OCI-LY3 (cell line): ENCODE data around the gene BORCS8.

Experiments
- H2AFZ ChIP-seq: fragments of 200-600, 300-600 bp; shearing (Covaris generic); 2 replicates; pipeline ENCODE4 v1.6.0; 2014; ENCODE audit warnings: antibody characterized with exemption, low read depth, low read length
- H3K27ac ChIP-seq: fragments of 200-600, 300-600 bp; sonication (generic); 2 replicates; pipeline ENCODE4 v1.5.1; 2014; ENCODE audit warnings: mild to moderate bottlenecking, low read length, moderate library complexity, mixed read lengths
- H3K27me3 ChIP-seq: fragments of 200-600, 300-600 bp; sonication (generic); 2 replicates; pipeline ENCODE4 v1.6.1; 2014; ENCODE audit warnings: low read depth, low read length, mixed read lengths
- H3K36me3 ChIP-seq: fragments of 200-600, 300-600 bp; sonication (generic); replicated peaks from 2 replicates; pipeline ENCODE3; 2014; ENCODE audit warnings: low read depth, low read length, mixed read lengths
- H3K4me1 ChIP-seq: fragments of 300-600, 200-600 bp; sonication (generic); 2 replicates; pipeline ENCODE4 v1.6.1; 2014; ENCODE audit warnings: low read length, mixed read lengths
- H3K4me2 ChIP-seq: fragments of 200-600, 300-600 bp; sonication (generic); 2 replicates; pipeline ENCODE4 v1.6.1; 2014; ENCODE audit warnings: low read length, mixed read lengths
- H3K4me3 ChIP-seq: fragments of 300-600, 200-600 bp; sonication (generic); 2 replicates; pipeline ENCODE4 v1.5.1; 2014; ENCODE audit warnings: antibody characterized with exemption, mild to moderate bottlenecking, low read length, moderate library complexity
- H3K79me2 ChIP-seq: fragments of 300-600, 200-600 bp; shearing (Covaris generic); 2 replicates; pipeline ENCODE4 v1.6.1; 2014; ENCODE audit warnings: mild to moderate bottlenecking, low read length, mixed read lengths
- H3K9ac ChIP-seq: fragments of 300-600, 200-600 bp; shearing (Covaris generic); 2 replicates; pipeline ENCODE4 v1.6.0; 2014; ENCODE audit warnings: mild to moderate bottlenecking, low read length, moderate library complexity
- H3K9me3 ChIP-seq: fragments of 200-600, 300-600 bp; shearing (Covaris generic); 2 replicates; pipeline ENCODE4 v1.6.1; 2014; ENCODE audit warnings: low read length, mixed read lengths; ENCODE audit not compliant: insufficient read depth
- H4K20me1 ChIP-seq: fragments of 200-600, 300-600 bp; sonication (generic); 2 replicates; pipeline ENCODE4 v1.6.1; 2016; ENCODE audit warnings: low read length, mixed read lengths; ENCODE audit not compliant: insufficient read depth
- CTCF ChIP-seq: fragments of 200-600, 300-600 bp; sonication (generic); IDR thresholded peaks from 2 replicates; pipeline ENCODE4 v1.5.1; 2014; ENCODE audit warnings: antibody characterized with exemption, low read length, low read depth
- EZH2phosphoT487 ChIP-seq: fragments of 200-600 bp; shearing (Covaris generic); IDR thresholded peaks from 2 replicates; pipeline ENCODE4 v1.6.1; 2018; ENCODE audit warnings: antibody characterized with exemption, mixed run types, low read depth

Gene BORCS8

DNA sequence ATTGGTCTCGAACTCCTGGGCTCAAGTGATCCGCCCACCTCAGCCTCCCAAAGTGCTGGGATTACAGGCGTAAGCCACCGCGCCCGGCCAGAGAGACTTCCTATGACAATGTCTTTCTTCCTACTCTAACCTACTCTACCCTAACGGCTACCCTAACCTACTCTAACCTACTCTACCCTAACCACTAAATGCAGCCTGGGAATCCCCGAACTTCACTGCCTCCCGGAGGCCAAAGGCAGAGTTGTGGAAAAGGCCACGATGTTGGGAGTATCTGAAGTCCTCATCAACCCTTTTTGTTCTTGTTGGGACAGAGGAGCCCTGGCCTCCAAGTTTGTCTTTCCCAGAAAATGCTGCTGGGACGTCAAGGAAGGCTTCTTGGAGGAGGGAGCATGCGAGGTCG is 12.2 kb upstream of the BORCS8 start:
- Histone ChIP-seq H3K27ac (no peak overlapping the region), H4K20me1 (no peaks in the 10 kb centered on the region), H3K4me2 (no peak overlapping the region), H3K36me3 (peaks cover 25% of the 10 kb centered on the region), H3K9ac (no peak overlapping the region), H2AFZ (no peak overlapping the region), H3K27me3 (no peaks in the 10 kb centered on the region), H3K4me1 (peaks cover 6% of the 10 kb centered on the region; the same call in 1 of the 2 replicates), H3K79me2 (peaks cover 16% of the 10 kb centered on the region), H3K9me3 (no peaks in the 10 kb centered on the region), H3K4me3 (no peak overlapping the region)
- TF ChIP-seq EZH2phosphoT487 (no peak), CTCF (no peak)

DNA sequence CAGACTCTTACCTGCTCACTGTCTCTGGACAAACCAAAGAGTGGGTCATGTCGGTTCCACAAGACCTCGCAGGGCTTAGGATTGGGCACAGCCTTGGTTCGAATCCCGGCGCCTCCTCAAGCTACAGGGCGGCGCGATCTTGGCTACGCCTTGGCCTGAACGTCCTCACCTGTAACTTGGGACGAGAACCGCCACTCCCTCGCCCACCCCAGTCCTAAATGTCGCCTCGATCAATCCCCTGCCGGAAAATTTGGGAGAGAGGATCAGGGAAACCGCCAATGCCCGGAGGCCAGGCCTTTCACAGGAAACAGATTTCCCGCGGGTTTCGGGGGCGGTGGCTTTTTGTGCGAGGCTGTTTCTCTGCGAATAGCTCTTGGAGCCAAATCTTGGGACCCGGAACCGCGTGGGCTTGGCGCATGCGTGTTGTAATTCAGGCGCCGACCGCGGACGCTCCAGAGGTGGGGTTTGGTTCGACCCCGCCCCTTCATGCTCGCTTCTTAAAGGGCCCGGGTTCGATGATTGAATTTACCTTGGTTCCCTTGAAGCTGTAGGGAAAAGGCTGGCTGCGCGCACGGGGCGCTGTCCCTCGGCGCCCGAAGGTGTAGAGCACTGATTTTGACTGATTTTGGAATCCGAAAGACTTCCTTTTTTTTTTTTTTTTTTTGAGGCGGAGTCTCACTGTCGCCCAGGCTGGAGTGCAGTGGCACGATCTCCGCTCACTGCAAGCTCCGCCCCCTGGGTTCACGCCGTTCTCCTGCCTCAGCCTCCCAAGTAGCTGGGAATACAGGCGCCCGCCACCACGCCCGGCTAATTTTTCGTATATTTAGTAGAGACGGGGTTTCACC is 11.3 kb upstream of the BORCS8 start, which contains the start of gene NR2C2AP:
Gene NR2C2AP, minus strand, starts transcription at position 403 of the 845 bp plus-strand sequence. Its CDS starts 354 bp downstream, at position 49.
- peaks cover 34% of the 10 kb centered on the region for H3K36me3 ChIP-seq
- no peaks in the 10 kb centered on the region for H4K20me1 ChIP-seq
- TF ChIP-seq CTCF (no peak), EZH2phosphoT487 (no peak)
- peak within 1 kb of the TSS; percentile 72 for H3K9ac ChIP-seq
- H3K4me3 ChIP-seq, result peak within 1 kb of the TSS; percentile 87
- H3K27me3 ChIP-seq, result no peaks in the 10 kb centered on the region
- H3K9me3 ChIP-seq, result no peaks in the 10 kb centered on the region
- peaks cover 16% of the 10 kb centered on the region for H3K79me2 ChIP-seq
- no peak within 1 kb of the TSS for H2AFZ ChIP-seq
- peaks cover 6% of the 10 kb centered on the region; the same call in 1 of the 2 replicates for H3K4me1 ChIP-seq
- H3K4me2 ChIP-seq, result peak within 1 kb of the TSS; percentile 79
- H3K27ac ChIP-seq, result peak within 1 kb of the TSS; percentile 51

DNA sequence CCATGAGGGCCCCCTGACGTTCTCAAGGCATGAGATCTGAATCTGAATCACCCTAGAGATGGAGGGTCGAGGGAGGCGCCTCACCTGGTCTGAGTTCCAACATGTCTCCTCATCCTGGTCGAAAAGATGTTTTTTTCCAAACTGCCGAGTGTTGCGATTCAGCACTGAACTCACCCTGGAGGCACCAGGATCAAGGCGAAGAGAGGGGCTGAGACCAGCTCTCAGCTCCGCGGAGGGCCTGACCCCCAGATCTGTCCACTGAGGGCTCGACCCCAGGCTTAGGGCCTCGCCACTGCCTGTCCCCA is 10.7 kb upstream of the BORCS8 start:
- no peaks in the 10 kb centered on the region for H3K9me3 ChIP-seq
- H4K20me1 ChIP-seq, result no peaks in the 10 kb centered on the region
- peak overlapping the region; percentile 51 for H3K27ac ChIP-seq
- no peak overlapping the region for H2AFZ ChIP-seq
- peak overlapping the region; percentile 79 for H3K4me2 ChIP-seq
- H3K9ac ChIP-seq, result peak overlapping the region; percentile 72
- H3K4me1 ChIP-seq, result peaks cover 6% of the 10 kb centered on the region; the same call in 1 of the 2 replicates
- TF ChIP-seq CTCF, result no peak
- no peak for TF ChIP-seq EZH2phosphoT487
- peaks cover 38% of the 10 kb centered on the region for H3K36me3 ChIP-seq
- peak overlapping the region; percentile 87 for H3K4me3 ChIP-seq
- peaks cover 16% of the 10 kb centered on the region for H3K79me2 ChIP-seq
- H3K27me3 ChIP-seq, result no peaks in the 10 kb centered on the region
